ENCODE measurements around the gene PALM. TPM values are rescaled to one million over a fixed set of nuclear protein-coding genes. Genes with fewer than 3 reads are reported as not detected.

Gene PALM
- total and polyA plus RNA-seq, 10 of the 15 experiments (the other 5 are each of a cell fraction or from before 2014, with no cell fraction given), result 0.09 to 0.95 (median 0.23) TPM; not detected in 2

DNA sequence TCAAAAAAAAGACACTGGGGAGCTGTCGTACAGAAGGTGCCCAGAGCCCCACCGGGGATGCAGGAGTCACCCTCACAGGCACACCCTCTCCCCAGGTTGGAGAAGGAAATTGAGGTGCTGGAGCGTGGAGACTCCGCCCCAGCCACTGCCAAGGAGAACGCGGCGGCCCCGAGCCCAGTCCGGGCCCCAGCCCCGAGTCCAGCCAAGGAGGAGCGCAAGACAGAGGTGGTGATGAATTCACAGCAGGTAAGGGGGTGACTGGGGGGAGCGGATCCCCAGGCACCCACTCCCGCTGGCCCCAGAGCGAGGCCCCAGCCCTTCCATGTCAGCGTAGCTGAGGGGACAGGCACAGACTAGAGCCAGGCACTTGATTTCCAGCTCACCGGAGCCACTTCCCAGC lies 22.3 kb downstream of the PALM start:
- no peaks in the 10 kb centered on the region for H3K36me3 ChIP-seq (ENCODE audit: control insufficient read depth in 2 of 2, insufficient read depth in 2 of 2, low read length in 1 of 2)
- H3K27me3 ChIP-seq (replicated peaks in 1 of 2; ENCODE audit: control insufficient read depth in 2 of 2, insufficient read depth in 2 of 2, low read length in 1 of 2), result no peaks in the 10 kb centered on the region
- FAIRE-seq, result no peak
- ChIA-PET POLR2A (interaction anchor here (1.4 kb wide), 1 partner anchor 51 kb away, joined by 5 read pairs; no protein-coding TSS in a partner anchor), RAD21 (ENCODE audit: unreplicated experiment) (no interaction called here), SMC1A (ENCODE audit: uncharacterized antibody, unreplicated experiment) (interaction anchor here (0.8 kb wide), 1 partner anchor 66 kb away, joined by 3 read pairs; no protein-coding TSS in a partner anchor), CTCF (interaction anchor here (0.6 to 1.9 kb wide), 2 partner anchors 30 to 68 kb away, joined by 4 to 5 read pairs; partner anchors contain the start of gene RNF126)
- no peak overlapping the region for H3K27ac ChIP-seq (ENCODE audit: control insufficient read depth, insufficient read depth)
- no peak overlapping the region for H2AFZ ChIP-seq (ENCODE audit: control insufficient read depth, low read depth, low read length)
- no peaks in the 10 kb centered on the region for H3K9me3 ChIP-seq (replicated peaks; ENCODE audit: control insufficient read depth, insufficient read depth, low read length)
- H3K4me1 ChIP-seq (ENCODE audit: control insufficient read depth, insufficient read depth, low read length), result peaks cover 5% of the 10 kb centered on the region
- no peak overlapping the region for H3K9ac ChIP-seq (ENCODE audit: control insufficient read depth, insufficient read depth, low read length)
- no TSS peak for BruUV-seq (replicated peaks)
- no peak for DNase-seq (ENCODE audit: low read depth, low spot score)
- TF ChIP-seq EP300 (IDR thresholded peaks at IDR 0.05; ENCODE audit: borderline replicate concordance in 1 of 2, control insufficient read depth in 1 of 2, low read depth in 2 of 2, low read length in 2 of 2) (no peak), RUNX3 (IDR thresholded peaks at IDR 0.05; ENCODE audit: low read length) (no peak), RELB (IDR thresholded peaks at IDR 0.05; ENCODE audit: low read depth) (no peak), SIN3A (IDR thresholded peaks at IDR 0.05; ENCODE audit: low read depth, low read length) (no peak), CHD4 (IDR thresholded peaks at IDR 0.05) (no peak), KLF5 (IDR thresholded peaks at IDR 0.05; ENCODE audit: partially characterized antibody) (no peak), CHD2 (IDR thresholded peaks at IDR 0.05; ENCODE audit: borderline replicate concordance, low read depth, low read length) (no peak)
- no peaks in the 10 kb centered on the region for H4K20me1 ChIP-seq (ENCODE audit: control insufficient read depth, insufficient read depth)
- intact Hi-C loops (cut with micrococcal nuclease; ENCODE audit: unreplicated experiment) (loop anchor here (5.0 kb wide), 1 partner anchor 144 kb away; the partner anchor contains the start of gene HCN2), in situ Hi-C loops (cut with MboI) (loop anchor here (5.0 kb wide), 2 partner anchors 64 to 144 kb away; partner anchors contain the start of gene HCN2)
- 84% methylated on average over 15 of the region's 16 CpGs for WGBS (ENCODE audit: insufficient coverage, insufficient replicate concordance, low lambda C conversion rate, missing lambda C conversion rate)
- ATAC-seq, result no peak
- H3K4me2 ChIP-seq (ENCODE audit: control insufficient read depth, insufficient read depth), result no peak overlapping the region
- H3K79me2 ChIP-seq (ENCODE audit: control insufficient read depth, insufficient read depth, low read length), result no peaks in the 10 kb centered on the region
- H3K4me3 ChIP-seq, result no peak overlapping the region
